ENCODE data around the gene OR13J1. TPM values are rescaled to one million over a fixed set of nuclear protein-coding genes. Genes with fewer than 3 reads are reported as not detected.

OR13J1 gene
- total RNA-seq, 1 donor: not detected

DNA sequence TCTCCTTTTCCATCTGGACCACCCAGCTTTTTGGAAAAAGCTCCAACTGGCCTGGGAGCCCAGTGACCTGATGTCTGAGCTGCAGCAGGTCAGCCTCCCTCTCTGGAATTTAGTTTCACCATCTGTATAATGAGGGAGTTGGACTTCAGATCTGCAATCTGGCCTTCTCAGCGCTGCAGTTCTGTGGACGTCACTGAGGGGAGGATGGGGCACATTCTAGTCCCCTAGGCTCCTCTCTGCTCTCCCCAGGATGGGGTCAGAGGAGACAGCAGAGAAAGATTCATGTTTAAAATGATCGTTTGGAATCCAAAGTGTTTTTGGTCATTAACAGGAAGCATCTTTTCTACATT is 10.2 kb downstream of the OR13J1 start:
- no peak for DNase-seq (ENCODE audit: low read depth in 2 of 3, low spot score in 2 of 3)

GRCh38 chr9:35859310-35859989 is 10.8 kb downstream of the OR13J1 start:
- peak in 2 of 3 donors; percentile 76 to 81 for DNase-seq (ENCODE audit: low read depth in 2 of 3, low spot score in 2 of 3)

DNA sequence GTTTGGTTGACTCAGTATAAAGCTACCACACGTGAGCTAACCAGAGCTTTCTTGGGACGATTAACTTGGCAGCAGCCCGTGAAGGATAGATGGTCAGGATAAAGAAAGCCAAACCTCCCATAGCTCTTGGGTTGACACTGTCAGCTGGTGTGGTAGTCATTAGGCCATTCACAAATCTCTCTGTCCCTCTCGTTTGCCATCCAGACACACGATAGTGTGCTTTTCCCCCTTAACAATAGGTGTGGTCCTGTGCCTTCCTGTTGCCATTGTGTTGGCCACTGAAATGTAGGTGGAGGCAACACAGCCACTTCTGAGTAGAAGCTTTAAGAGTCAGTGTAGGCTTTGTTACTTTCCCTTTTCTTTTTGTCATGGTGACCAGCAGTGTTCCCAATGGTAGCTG is 11.7 kb downstream of the OR13J1 start:
- DNase-seq (ENCODE audit: low read depth in 2 of 3, low spot score in 2 of 3): no peak

DNA sequence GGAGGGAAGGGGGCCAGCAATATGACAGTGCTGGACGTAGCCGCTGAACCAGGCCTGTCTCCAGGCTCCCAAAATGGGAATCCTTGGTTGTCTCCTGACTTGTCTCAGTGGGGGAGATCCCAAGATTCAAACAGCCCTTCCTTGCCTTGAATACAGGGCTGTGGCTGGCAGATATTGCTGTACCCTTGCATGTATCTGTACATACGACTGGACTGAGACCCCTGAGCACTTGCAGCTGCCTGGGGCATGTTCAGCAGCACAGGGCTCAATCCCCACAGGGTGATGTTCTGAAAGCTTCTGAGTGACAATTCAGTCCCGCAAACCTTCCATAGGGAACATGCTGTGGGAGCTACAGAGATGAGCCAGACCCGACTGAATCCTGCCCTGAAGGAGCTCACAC is 13.3 kb downstream of the OR13J1 start:
- no peak for DNase-seq (ENCODE audit: low read depth in 2 of 3, low spot score in 2 of 3)

GRCh38 chr9:35856206-35856605 is 14.0 kb downstream of the OR13J1 start:
- no peak for DNase-seq (ENCODE audit: low read depth in 2 of 3, low spot score in 2 of 3)

GRCh38 chr9:35854091-35854762 is 16.0 kb downstream of the OR13J1 start:
- no peak for DNase-seq (ENCODE audit: low read depth in 2 of 3, low spot score in 2 of 3)

- DNase-seq (ENCODE audit: low read depth in 2 of 3, low spot score in 2 of 3): no peak
These were observed 17.0 kb downstream of the OR13J1 start for GRCh38 chr9:35852876-35853865.

DNA sequence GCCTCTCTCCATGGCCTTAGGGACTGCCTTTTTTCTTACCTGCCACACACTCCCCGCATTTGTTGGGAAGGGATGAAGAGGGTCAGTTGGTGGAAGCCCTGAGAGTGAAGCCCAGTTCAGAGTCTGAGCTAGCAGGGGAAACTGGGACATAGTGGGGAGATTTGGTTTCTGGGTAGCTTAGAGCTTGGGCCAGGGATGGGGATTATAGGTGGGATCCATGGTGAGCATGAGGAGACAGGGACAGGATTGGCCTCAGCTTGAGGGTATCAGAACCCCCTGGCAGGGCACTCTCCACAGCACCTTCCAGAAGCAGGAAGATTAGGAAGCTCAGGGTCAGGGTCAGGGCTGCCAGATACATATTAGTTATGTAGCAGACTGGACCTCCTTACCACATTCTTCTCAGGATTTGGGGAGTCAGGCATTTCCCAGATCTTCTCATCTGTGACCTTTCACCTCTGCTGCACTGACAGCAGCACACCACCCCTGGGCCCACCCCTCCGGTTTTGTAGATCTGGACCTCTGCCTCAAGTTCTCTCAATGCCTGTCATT is 17.9 kb downstream of the OR13J1 start:
- no peak for DNase-seq (ENCODE audit: low read depth in 2 of 3, low spot score in 2 of 3)

- no peak for DNase-seq (ENCODE audit: low read depth in 2 of 3, low spot score in 2 of 3)
These were observed 22.2 kb downstream of the OR13J1 start for GRCh38 chr9:35847792-35848572.

DNA sequence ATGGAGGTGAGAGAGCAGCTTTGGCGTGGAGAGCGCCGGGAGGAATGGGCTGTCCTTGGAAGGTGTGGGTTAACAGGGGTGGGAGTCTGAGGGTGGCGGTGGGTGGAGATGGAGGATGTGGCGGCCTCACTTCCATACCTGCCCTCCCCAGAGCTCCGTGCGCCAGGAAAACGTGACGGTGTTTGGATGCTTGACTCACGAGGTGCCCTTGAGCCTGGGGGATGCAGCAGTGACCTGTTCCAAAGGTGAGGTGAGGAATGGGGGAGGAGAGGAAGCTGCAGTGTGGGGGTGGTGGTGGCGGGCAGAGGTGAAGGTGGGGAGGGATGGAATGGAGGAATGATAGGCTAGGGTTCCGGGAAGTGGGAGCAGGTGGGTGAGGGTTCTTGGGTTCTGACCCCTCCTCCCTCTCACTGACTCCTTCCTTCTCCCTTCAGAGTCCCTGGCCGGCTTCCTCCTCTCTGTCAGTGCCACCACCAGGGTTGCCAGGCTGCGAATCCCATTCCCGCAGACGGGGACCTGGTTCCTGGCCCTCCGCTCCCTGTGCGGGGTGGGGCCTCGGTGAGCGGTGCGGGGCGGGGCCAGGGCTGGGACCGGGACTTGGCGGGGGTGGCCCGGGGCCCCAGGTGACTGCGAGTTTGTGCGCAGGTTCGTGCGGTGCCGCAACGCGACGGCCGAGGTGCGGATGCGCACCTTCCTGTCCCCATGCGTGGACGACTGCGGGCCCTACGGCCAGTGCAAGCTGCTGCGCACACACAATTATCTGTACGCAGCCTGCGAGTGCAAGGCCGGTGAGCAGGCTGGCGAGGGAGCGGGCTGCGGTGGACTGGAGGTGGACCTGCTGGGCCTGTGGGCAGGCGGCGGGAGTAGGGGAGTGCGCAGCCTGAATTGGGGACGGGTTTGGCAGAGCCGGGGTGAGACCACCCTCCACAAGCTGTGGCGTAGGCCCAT is 24.1 kb downstream of the OR13J1 start:
- DNase-seq (ENCODE audit: low read depth in 2 of 3, low spot score in 2 of 3): no peak

- DNase-seq (ENCODE audit: low read depth in 2 of 3, low spot score in 2 of 3): peak in 2 of 3 donors; percentile 88 to 96
These were observed 25.5 kb downstream of the OR13J1 start for GRCh38 chr9:35844628-35845270.

GRCh38 chr9:35842795-35843194 is 27.4 kb downstream of the OR13J1 start:
- no peak for DNase-seq (ENCODE audit: low read depth in 2 of 3, low spot score in 2 of 3)

GRCh38 chr9:35842020-35842745 is 28.0 kb downstream of the OR13J1 start:
- DNase-seq (ENCODE audit: low read depth in 2 of 3, low spot score in 2 of 3): no peak

DNA sequence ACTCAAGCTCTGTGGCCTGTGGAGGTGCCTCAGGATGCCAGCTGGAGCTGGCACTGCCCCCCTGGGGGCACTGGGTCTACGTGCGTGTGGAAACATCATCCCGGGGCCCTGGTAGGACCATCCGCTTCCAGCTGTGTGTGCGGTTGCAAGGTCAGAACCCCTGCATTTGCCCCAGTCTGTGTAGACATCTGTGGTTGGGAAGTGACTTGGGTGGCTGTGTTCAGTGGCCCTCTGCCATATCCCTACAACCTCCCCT is 28.6 kb downstream of the OR13J1 start:
- DNase-seq (ENCODE audit: low read depth in 2 of 3, low spot score in 2 of 3): no peak

DNA sequence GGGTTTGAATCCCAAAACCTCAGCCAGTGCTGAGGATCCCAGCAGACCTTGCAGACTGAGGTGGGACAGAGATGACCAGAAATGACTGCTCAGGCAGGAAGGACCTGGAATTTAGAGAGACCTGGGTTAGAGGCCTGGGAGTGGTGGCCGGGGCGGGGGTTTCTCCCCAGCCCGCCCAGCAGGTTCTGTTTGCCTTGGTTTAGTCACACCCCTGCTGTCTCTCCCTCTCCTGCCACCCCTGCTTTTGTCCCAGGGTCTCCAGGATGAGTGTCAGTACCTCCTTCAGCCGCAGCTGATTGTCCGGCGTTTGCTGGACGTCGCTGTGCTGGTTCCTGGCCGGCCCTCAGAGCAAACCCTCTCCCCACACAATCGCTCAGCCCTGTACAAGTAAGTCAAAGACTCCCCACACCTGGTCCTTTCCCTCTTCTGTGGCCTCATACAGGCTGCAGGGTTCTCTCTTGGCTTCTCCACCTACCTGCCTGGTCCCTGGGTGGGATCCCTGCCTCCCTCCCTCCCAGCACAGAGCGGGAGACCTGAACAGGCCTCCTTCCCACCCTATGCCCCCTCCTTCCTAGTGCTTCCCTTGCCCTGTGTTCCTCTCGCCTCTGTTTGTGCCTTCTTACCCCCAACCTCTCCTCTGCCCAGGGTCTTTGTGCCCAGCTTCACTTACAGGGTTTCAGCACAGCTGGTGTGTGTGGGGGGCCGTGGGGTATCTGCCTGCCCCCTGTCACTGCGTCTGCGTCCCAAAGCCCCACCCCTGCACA is 29.1 kb downstream of the OR13J1 start:
- no peak for DNase-seq (ENCODE audit: low read depth in 2 of 3, low spot score in 2 of 3)

DNA sequence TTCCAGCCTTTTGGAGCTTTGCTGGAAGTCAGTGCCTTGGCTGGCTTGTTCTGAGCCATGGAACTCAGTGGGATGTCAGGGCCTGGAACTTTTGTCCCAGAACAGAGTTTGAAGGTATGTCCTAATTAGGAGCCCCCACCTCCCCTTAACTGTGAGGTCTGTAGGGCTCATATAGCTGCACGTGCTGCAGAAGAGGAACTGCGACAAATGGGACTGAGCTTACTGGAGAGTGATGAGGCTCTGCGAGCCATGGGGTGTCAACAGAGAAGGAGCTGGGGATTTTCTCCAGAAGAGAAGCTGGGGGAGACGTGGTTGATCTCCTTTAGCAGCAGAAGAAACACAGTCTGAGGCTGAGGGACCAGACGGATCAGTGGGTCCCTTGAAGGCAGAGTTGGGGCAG is 30.3 kb downstream of the OR13J1 start:
- DNase-seq (ENCODE audit: low read depth in 2 of 3, low spot score in 2 of 3): no peak

- DNase-seq (ENCODE audit: low read depth in 2 of 3, low spot score in 2 of 3): no peak
These were observed 33.6 kb downstream of the OR13J1 start for GRCh38 chr9:35836595-35836994.

- DNase-seq (ENCODE audit: low read depth in 2 of 3, low spot score in 2 of 3): no peak
These were observed 34.4 kb downstream of the OR13J1 start for GRCh38 chr9:35835766-35836165.
